B cell (primary cell): Measurements from ENCODE around the gene ACOXL. TPM values are rescaled to one million over a fixed set of nuclear protein-coding genes. Genes with fewer than 3 reads are reported as not detected.

Experiments
- ATAC-seq: fragments of 200-7000 bp; cut with Tn5 transposase; one replicate; pipeline ENCODE4 v1.10.0; 2021; ENCODE audit warnings: low read depth, mild to moderate bottlenecking, moderate number of reproducible peaks, moderate library complexity
- CTCF ChIA-PET: fragments of 350-600 bp; sonication (Branson Sonifier 250); formaldehyde crosslinking; loops from one replicate; lab custom pipeline; 2021; ENCODE audit warnings: antibody characterized with exemption, inconsistent platforms; lab: Charles Lee
- POLR2A ChIA-PET: fragments of 350-600 bp; sonication (Branson Sonifier 250); formaldehyde crosslinking; loops from one replicate; lab custom pipeline; 2021; ENCODE audit warnings: antibody characterized with exemption; lab: Charles Lee
- DNase-seq: peaks from one replicate; pipeline ENCODE4 v3.0.0; 2013
- H2AFZ ChIP-seq: 2 replicates; pipeline ENCODE4 v1.6.1; 2012; ENCODE audit warnings: mild to moderate bottlenecking, low read depth, low read length; ENCODE audit not compliant: insufficient read depth, poor library complexity, severe bottlenecking
- H3K27ac ChIP-seq, 2 donors: 1 replicate in 1 of 2; 2 replicates in 1 of 2; pipeline ENCODE4 v1.5.1; 2012 to 2013; ENCODE audit warnings: low read length in 2 of 2, mild to moderate bottlenecking in 2 of 2, moderate library complexity in 1 of 2
- H3K27me3 ChIP-seq, 4 experiments: fragments of 200-600 bp in 1 of 4; sonication (generic) in 1 of 4; replicated peaks in 1 of 4; 1 replicate in 2 of 4; 2 replicates in 2 of 4; pipeline versions ENCODE4 v1.6.1 to v1.7.0; 2013 to 2016; ENCODE audit warnings: low read length in 3 of 4, mild to moderate bottlenecking in 2 of 4, mixed read lengths in 1 of 4, moderate library complexity in 1 of 4; ENCODE audit not compliant: insufficient read depth in 4 of 4, control insufficient read depth in 3 of 4; ENCODE audit errors: control extremely low read depth in 1 of 4
- H3K36me3 ChIP-seq, 2 experiments: replicated peaks in 1 of 2; 1 replicate in 1 of 2; 2 replicates in 1 of 2; pipeline versions ENCODE4 v1.6.1 to v1.7.1; 2013; ENCODE audit warnings: low read length in 1 of 2; ENCODE audit not compliant: insufficient read depth in 2 of 2, control insufficient read depth in 1 of 2; ENCODE audit errors: control extremely low read depth in 1 of 2, extremely low read depth in 1 of 2
- H3K4me1 ChIP-seq, 2 donors: fragments of 200-600 bp in 1 of 2; sonication (generic) in 1 of 2; 1 replicate in 1 of 2; 2 replicates in 1 of 2; pipeline versions ENCODE4 v1.5.1 to v1.6.1; 2013 to 2017; ENCODE audit warnings: low read length in 2 of 2; ENCODE audit not compliant: control insufficient read depth in 2 of 2, insufficient read depth in 2 of 2
- H3K4me2 ChIP-seq: replicated peaks from 2 replicates; pipeline ENCODE3; 2012; ENCODE audit warnings: mild to moderate bottlenecking, low read depth, low read length; ENCODE audit not compliant: poor library complexity, severe bottlenecking
- H3K4me3 ChIP-seq, 5 experiments: fragments of 200-600 bp in 1 of 5; sonication (generic) in 1 of 5; 1 replicate in 3 of 5; 2 replicates in 2 of 5; pipeline versions ENCODE4 v1.5.1 to v1.7.0; 2011 to 2016; ENCODE audit warnings: low read length in 4 of 5, mild to moderate bottlenecking in 4 of 5, low read depth in 2 of 5, control low read depth in 1 of 5, moderate library complexity in 1 of 5; ENCODE audit not compliant: insufficient read depth in 1 of 5; ENCODE audit errors: control extremely low read depth in 1 of 5, extremely low read depth in 1 of 5
- H3K79me2 ChIP-seq: fragments of 200-600 bp; sonication (generic); one replicate; pipeline ENCODE4 v1.6.0; 2016; ENCODE audit warnings: low read length; ENCODE audit not compliant: control insufficient read depth, insufficient read depth
- H3K9ac ChIP-seq: fragments of 200-600 bp; sonication (generic); 2 replicates; pipeline ENCODE4 v1.6.1; 2017; ENCODE audit warnings: mild to moderate bottlenecking, low read length, moderate library complexity
- H3K9me3 ChIP-seq, 3 donors: one replicate each; pipeline versions ENCODE4 v1.6.1 to v1.7.1; 2013; ENCODE audit warnings: low read length in 2 of 3; ENCODE audit not compliant: control insufficient read depth in 2 of 3, insufficient read depth in 1 of 3; ENCODE audit errors: control extremely low read depth in 1 of 3
- H4K20me1 ChIP-seq: 2 replicates; pipeline ENCODE4 v1.6.0; 2012; ENCODE audit warnings: mild to moderate bottlenecking, low read length; ENCODE audit not compliant: insufficient read depth, control insufficient read depth, poor library complexity, severe bottlenecking
- H3K27ac Mint-ChIP-seq: one replicate; pipeline ENCODE4 v1.8.0; 2021; ENCODE audit warnings: mixed read lengths
- H3K27me3 Mint-ChIP-seq: one replicate; pipeline ENCODE4 v1.8.0; 2021; ENCODE audit warnings: mixed read lengths
- H3K4me1 Mint-ChIP-seq: one replicate; pipeline ENCODE4 v1.8.0; 2021; ENCODE audit warnings: mixed read lengths
- H3K4me3 Mint-ChIP-seq: one replicate; pipeline ENCODE4 v1.8.0; 2021; ENCODE audit warnings: mixed read lengths
- H3K9me3 Mint-ChIP-seq: one replicate; pipeline ENCODE4 v1.8.0; 2022; ENCODE audit warnings: mixed read lengths; ENCODE audit not compliant: insufficient read depth
- EZH2 ChIP-seq: IDR thresholded peaks from 2 replicates; pipeline ENCODE4 v1.6.1; 2012; ENCODE audit warnings: borderline replicate concordance, low read depth, mild to moderate bottlenecking, moderate library complexity, low read length; ENCODE audit not compliant: insufficient read depth, poor library complexity, severe bottlenecking
- WGBS: methylation state at CpG from one replicate; pipeline ENCODE4 v1.1.5; 2013; ENCODE audit warnings: missing lambda C conversion rate; ENCODE audit not compliant: insufficient coverage; 5-methylcytosine and 5-hydroxymethylcytosine counted together
- intact Hi-C: fragments of 100-400 bp; cut with micrococcal nuclease; formaldehyde crosslinking; loops from one replicate; pipeline ENCODE4 v1.10.0; 2022
- polyA plus RNA-seq: library from polyadenylated mRNA; depleted of rRNA; stranded (reverse); fragments of >200 nt; gene quantifications from 2 replicates; pipeline ENCODE4 v1.2.3, GENCODE V29; 2012
- total RNA-seq, 2 donors: library from RNA; stranded (reverse); fragments of 120-200 nt in 1 of 2; gene quantifications; 1 replicate in 1 of 2; 2 replicates in 1 of 2; pipeline versions ENCODE4 v1.2.3 to v1.2.4, GENCODE V29; 2013 to 2022
- TF ChIP-seq, protein P1 (sequence below): fragments of 200-600 bp; IDR thresholded peaks from one replicate; pipeline ENCODE4 v1.8.0; 2022; ENCODE audit warnings: antibody characterized with exemption, mild to moderate bottlenecking

The ACOXL gene
- total and polyA plus RNA-seq, 2 donors (not counting 1 experiment from before 2014, with no cell fraction given), result 0.06 TPM; not detected in 1

GRCh38 chr2:110969696-110970095 is 237.3 kb downstream of the ACOXL start:
- CTCF ChIA-PET, result no interaction called here
- Mint-ChIP-seq H3K27me3 (peaks cover 11% of the 10 kb centered on the region), H3K9me3 (peaks cover 3% of the 10 kb centered on the region)

GRCh38 chr2:110970201-110970600 is 237.8 kb downstream of the ACOXL start:
- peaks cover 0 to 4% (median 1%) of the 10 kb centered on the region in 3 donors for H3K9me3 ChIP-seq
- H4K20me1 ChIP-seq, result no peaks in the 10 kb centered on the region
- DNase-seq (no peak), ATAC-seq (no peak)
- H3K4me2 ChIP-seq, result no peak overlapping the region
- Mint-ChIP-seq H3K4me3 (no peak overlapping the region), H3K27me3 (peaks cover 10% of the 10 kb centered on the region), H3K9me3 (peaks cover 3% of the 10 kb centered on the region), H3K27ac (no peak overlapping the region), H3K4me1 (no peaks in the 10 kb centered on the region)
- intact Hi-C loops, result no loop called here
- no peak overlapping the region for H2AFZ ChIP-seq
- no peak overlapping the region for H3K4me3 ChIP-seq
- no peaks in the 10 kb centered on the region for H3K79me2 ChIP-seq
- no CpG with 5 or more reads among the region's 2 CpGs for WGBS
- no peaks in the 10 kb centered on the region for H3K27me3 ChIP-seq
- H3K9ac ChIP-seq, result no peak overlapping the region
- no peaks in the 10 kb centered on the region for H3K4me1 ChIP-seq
- POLR2A ChIA-PET, result no interaction called here
- H3K36me3 ChIP-seq, result no peaks in the 10 kb centered on the region
- TF ChIP-seq, protein P1, sequence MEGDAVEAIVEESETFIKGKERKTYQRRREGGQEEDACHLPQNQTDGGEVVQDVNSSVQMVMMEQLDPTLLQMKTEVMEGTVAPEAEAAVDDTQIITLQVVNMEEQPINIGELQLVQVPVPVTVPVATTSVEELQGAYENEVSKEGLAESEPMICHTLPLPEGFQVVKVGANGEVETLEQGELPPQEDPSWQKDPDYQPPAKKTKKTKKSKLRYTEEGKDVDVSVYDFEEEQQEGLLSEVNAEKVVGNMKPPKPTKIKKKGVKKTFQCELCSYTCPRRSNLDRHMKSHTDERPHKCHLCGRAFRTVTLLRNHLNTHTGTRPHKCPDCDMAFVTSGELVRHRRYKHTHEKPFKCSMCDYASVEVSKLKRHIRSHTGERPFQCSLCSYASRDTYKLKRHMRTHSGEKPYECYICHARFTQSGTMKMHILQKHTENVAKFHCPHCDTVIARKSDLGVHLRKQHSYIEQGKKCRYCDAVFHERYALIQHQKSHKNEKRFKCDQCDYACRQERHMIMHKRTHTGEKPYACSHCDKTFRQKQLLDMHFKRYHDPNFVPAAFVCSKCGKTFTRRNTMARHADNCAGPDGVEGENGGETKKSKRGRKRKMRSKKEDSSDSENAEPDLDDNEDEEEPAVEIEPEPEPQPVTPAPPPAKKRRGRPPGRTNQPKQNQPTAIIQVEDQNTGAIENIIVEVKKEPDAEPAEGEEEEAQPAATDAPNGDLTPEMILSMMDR, result no peak
- TF ChIP-seq EZH2, result no peak
- no peak overlapping the region for H3K27ac ChIP-seq
- CTCF ChIA-PET, result no interaction called here

More at GRCh38 chr2:110969696-110970095, 237.3 kb downstream of the ACOXL start:
- Histone ChIP-seq H3K27ac (no peak overlapping the region), H3K9ac (no peak overlapping the region), H3K4me2 (no peak overlapping the region), H3K79me2 (no peaks in the 10 kb centered on the region), H3K4me1 (no peaks in the 10 kb centered on the region), H3K9me3 (peaks cover 0 to 4% (median 1%) of the 10 kb centered on the region in 3 donors), H3K27me3 (no peaks in the 10 kb centered on the region), H3K4me3 (no peak overlapping the region), H4K20me1 (no peaks in the 10 kb centered on the region), H2AFZ (no peak overlapping the region), H3K36me3 (no peaks in the 10 kb centered on the region)
- intact Hi-C loops, result no loop called here
- no peak for ATAC-seq
- POLR2A ChIA-PET, result no interaction called here
- TF ChIP-seq, protein P1, result no peak
- TF ChIP-seq EZH2, result no peak
- no peak overlapping the region for H3K4me3 Mint-ChIP-seq
- no peak for DNase-seq
- 100% methylated on average over 1 of the region's 2 CpGs for WGBS
- no peak overlapping the region for H3K27ac Mint-ChIP-seq
- no peaks in the 10 kb centered on the region for H3K4me1 Mint-ChIP-seq
